ENCODE data around the gene CHIA.

DNA sequence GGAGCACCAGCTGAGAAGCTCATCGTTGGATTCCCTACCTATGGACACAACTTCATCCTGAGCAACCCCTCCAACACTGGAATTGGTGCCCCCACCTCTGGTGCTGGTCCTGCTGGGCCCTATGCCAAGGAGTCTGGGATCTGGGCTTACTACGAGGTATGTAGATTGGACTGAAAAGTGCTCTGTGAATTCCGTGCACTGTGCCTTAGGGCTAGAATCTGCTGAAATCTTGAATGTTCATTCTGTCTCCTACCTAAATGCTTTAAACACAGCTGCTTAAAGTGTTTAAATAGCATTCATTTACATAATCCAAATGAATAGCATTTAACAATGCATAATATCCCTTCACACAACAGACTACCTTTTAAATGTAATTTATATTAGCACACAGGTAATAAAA, 27.9 kb downstream of the CHIA start:
- TF ChIP-seq, protein P1, sequence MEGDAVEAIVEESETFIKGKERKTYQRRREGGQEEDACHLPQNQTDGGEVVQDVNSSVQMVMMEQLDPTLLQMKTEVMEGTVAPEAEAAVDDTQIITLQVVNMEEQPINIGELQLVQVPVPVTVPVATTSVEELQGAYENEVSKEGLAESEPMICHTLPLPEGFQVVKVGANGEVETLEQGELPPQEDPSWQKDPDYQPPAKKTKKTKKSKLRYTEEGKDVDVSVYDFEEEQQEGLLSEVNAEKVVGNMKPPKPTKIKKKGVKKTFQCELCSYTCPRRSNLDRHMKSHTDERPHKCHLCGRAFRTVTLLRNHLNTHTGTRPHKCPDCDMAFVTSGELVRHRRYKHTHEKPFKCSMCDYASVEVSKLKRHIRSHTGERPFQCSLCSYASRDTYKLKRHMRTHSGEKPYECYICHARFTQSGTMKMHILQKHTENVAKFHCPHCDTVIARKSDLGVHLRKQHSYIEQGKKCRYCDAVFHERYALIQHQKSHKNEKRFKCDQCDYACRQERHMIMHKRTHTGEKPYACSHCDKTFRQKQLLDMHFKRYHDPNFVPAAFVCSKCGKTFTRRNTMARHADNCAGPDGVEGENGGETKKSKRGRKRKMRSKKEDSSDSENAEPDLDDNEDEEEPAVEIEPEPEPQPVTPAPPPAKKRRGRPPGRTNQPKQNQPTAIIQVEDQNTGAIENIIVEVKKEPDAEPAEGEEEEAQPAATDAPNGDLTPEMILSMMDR (IDR thresholded peaks at IDR 0.05; ENCODE audit: borderline replicate concordance, extremely low read depth, low read length, poor library complexity, severe bottlenecking), result no peak
- no peak for TF ChIP-seq EZH2 (IDR thresholded peaks at IDR 0.05; ENCODE audit: borderline replicate concordance, low read depth, low read length, severe bottlenecking)
